HG03139 (cell line): Measurements from ENCODE around the gene COX10.
A peak's percentile ranks its signal among the peaks of the same experiment; 100 is the strongest.

Experiments used
- ATAC-seq: cut with Tn5 transposase; IDR thresholded peaks from one replicate; pipeline ENCODE4 v1.9.1; 2021; ENCODE audit not compliant: unreplicated experiment

COX10 gene

DNA sequence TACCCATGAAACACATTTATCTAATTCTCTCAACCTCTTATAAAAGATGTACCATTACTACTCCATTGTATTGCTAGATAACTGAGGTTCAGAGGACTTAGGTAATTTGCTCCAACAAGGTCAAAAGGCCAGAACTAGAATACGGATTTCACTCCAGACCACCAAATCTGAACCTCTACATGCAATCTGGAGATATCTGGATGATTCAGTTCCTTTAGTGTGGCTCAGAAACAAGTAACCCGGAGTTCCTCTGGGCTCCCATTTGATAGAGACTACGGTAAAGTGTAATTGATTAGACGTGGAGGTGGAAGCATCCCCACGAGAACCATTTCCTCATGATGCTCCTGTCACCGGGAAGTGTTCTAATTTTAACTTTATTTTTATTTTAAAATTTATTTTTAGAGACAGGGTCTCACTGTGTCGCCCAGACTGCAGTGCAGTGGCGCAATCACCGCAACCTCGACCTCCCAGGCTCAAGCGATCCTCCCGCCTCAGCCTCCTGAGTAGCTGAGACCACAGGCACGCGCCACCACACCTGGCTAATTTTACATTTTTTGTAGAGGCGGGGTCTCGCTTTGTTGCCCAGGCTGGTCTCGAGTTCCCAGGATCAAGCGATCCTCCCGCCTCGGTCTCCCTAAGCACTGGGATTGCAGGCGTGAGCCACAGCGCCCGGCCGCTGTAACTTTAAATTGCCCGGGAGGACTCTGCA is 608 bp upstream of the COX10 start:
- ATAC-seq: peak; percentile 2

DNA sequence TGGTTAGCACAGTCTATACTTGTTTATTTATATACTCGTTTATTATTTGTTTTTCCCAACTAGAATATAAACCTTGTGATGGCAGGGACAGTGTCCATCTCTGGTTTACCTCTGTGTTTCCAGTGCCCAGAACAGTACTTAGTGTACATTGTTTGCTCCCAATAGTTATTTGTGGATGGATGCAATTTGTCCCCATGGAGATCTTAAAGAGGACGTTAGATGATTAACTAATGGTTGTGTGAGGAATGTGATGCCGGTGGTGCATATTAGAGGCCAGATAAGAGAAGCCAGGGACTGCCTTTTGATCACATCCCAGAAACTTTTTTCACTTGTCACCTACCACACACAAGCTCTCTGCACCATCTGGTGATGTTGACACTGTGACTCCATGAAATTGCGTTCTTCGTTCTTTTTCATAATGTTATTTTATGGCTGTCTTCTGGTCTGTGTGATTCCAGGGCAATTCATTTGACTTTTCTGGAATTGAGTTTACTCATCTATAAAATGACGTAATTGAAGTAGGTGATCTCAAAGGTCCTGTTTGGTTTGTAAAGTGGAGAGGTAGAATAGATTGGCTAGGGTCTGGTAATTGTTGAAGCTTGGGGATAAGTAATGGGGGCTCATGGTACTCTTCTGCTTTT is 1.2 kb downstream of the COX10 start:
- no peak for ATAC-seq

DNA sequence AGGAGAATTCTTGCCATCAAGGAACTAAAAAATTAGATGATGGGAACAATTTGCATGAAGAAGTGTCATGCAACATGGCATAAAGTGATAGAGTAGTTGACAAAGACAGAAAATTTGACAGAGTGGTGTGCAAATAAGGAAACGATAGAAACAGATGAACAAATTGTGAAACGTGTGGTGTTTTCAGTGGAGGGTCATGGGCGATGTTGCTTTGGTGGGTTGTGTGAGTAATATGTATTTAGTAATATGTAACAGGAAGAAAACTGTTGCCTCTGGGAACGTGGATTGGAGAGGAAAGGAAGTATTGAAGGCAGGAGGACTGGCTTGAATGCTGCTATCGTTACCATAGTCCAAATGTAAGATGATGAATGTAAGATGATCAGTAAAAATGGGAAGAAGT is 3.6 kb downstream of the COX10 start:
- no peak for ATAC-seq

DNA sequence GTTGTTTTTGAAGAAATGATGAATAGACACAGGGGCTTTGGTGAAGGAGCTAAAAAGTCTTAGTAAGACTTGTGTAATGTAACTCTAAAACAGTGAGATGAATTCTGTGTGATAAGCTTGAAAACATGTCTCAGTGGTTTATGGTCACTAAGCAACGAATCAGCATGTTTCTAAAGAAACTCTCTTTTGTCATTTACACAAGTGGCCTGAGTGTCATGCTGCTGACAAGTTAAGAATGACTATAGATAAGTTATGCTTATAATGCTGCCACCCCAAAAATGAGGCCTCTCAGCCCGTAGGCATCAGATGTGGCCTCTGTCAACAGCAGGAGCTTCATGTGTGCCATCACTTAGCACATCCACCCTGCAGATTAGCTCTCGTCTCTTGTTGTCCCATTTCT is 8.7 kb downstream of the COX10 start:
- ATAC-seq: no peak

DNA sequence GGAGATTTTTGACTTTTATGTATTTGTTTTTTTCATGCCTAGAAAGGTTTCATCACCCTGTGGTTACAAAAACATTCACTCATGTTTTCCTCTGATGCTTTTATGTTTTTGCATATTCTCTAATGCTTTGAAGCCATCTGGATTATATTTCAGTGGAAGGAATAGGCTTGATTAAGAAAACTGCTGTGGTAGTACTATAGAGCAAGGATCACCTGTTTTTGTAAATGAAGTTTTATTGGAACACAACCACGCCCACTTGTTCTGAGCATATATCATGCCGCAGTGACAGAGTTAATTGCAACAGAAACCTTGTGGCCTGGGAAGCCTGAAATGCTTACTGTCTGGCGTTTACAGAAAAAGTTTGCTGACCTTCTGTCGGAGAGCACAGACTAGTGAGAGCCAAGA is 11.5 kb downstream of the COX10 start:
- ATAC-seq: no peak

DNA sequence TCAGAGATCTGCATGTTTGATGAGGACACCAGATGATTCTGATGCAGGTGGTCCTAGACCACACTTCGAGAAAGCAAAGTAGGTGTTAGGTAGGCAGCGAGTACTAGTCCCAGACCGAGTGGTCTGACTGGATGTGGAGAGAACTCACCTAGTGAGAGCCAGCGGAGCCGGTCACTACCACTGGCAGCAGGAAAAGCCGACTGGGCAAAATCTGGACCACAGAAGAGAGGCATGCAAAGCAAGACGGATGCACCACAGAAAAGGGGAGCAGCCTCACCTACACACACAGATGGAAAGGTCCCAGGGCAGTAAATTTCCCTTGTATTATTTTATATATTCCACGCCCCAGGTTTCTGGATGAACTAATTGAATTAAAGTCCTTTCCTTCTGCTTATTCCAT is 13.5 kb downstream of the COX10 start:
- ATAC-seq: no peak

DNA sequence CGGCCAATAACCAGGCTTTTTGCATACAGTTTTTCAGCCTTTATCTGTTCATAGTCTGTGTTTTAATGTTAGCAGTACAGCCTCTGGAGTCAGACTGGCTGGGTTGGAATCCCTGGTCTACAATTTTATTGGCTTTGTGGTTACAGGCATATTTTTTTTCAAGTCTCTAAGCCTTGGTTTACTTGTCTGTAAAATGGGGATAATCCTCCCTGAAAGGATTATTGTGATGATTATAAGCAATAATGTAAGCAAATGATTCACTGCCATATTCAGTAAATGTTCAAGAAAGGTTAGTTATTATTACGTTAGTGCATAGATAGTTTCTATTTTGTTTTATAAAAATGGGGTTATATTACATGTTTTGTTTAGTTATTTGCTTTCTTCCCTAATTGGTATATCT is 15.7 kb downstream of the COX10 start:
- ATAC-seq: no peak

DNA sequence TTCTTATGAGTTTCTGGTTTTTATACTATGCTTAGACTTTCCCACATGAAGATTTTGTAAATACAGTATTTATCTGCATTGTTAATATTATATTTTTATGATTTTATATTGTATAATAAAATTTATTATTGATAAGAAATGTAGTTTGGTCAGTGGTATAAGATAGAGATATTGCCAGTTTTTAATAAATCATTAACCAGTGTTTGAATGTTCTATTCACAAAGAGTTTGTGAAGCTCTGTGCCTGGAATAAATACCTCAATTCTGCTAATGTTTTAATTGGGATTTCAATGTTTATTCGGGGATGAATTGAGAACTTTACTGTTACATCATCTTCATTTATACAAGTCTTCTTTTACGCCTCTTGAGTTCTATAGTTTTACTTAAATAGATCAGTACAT is 16.9 kb downstream of the COX10 start:
- no peak for ATAC-seq

DNA sequence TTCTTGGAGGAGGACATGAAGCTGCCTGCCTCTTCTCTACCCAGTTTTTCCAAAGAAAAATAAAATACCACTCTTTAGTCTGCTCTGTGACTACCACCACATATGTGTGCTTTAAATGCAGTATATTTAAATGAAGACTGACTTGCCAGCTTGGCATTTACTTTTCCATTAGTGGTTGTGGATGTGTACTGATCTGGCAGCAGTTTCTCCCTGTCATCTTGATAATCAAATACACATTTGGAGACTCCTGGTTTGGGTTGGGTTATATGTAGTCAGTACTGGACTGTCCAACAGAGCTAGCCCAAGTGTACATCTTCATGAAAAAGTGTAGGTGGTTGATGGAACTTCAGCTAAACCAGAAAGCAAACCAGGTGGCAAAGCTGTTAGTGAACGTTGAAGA is 19.9 kb downstream of the COX10 start:
- no peak for ATAC-seq

DNA sequence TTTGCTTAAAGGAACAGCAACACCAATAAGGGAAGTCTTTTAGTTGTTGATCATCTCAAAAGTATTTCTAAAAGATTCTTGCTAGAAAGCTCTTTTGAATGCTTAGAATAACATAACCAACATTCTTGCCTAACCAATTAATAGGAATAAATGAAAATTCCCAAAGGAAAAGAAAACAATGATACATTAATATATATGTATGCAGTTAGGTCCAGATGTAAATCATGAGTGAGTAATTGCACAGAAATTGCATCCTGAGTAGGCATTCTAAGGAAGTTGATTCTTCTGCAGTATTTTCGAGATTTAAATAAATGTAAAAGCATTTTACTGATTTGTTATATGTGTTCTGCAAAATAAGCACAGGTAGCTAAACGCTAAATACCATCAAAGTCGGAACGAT is 22.1 kb downstream of the COX10 start:
- no peak for ATAC-seq

DNA sequence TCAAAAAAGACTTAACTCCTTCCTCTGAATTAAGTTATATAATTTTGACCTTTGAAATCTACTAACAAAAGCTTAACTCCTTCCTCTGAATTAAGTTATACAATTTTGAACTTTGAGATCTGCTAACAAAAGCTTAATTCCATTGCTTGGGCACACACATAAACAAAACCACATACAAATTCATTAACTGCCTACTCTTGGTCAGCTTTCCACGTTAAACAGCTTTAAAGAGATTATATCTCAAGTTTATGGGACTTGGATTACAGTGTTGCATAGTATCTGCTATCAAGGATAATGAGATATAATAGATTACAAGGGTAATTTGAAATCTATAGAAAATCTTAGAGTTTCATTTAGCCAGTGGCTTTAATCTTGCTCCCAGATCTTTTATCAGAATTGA is 23.5 kb downstream of the COX10 start:
- ATAC-seq: no peak

DNA sequence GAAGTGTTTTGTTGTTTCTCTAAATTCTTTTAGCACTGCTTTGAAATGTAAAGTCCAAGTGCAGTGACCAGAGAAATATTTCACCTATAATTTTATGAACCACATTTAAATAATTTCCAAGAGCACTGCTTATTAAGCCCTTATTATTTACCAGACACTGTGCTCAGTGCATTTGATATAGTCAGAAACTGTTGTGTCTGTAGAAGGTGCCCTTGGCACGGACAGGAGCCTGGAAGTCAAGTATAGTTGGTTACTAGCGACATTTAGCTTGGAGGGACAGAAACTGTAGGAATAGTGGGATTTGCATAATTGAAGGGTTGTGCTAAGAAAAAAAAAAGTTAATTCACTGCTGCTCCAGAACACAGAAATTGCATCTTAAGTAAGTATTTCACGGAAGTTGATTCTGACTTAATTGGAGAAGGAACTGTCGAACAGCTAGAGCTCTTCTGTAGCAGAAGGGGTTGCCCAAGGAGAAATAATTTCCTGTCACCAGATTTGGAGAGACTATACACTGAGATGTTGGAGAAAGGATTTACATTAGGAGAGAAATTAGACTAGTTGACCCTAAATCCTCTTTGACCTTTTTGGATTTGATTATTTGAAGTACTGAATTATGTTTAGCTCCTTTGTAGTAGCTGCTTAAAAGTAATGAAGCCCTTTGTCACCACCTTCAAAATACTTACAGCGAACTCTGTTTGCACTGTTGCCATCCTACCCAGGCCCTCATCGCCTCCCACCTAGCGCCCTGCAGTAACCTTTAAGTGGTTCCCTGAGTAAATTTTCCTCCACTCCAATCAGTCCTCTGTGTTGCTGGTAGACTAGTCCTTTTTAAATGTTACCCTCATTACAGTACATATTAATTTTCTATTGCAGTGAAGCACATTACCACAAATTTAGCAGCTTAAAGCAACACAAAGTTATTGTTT is 25.6 kb downstream of the COX10 start:
- ATAC-seq: no peak

DNA sequence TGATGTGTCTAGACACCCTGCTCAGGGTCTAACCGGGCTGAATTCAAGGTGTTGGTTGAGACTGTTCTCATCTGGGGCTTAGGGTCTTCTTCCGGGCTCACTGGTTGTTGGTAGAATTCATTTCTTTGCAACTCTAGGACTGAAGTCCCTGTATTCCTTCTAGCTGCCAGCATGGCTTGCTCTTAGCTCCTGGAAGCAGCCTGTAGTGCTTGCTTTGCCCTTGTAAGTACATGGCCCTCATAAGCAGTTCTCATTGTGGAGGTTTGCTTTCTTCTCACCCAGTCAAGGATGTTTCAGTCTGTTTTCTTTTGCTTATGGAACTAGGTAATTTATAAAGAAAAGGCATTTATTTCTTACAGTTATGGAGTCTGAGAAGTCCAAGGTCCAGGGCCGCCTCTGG is 26.3 kb downstream of the COX10 start:
- ATAC-seq: no peak

DNA sequence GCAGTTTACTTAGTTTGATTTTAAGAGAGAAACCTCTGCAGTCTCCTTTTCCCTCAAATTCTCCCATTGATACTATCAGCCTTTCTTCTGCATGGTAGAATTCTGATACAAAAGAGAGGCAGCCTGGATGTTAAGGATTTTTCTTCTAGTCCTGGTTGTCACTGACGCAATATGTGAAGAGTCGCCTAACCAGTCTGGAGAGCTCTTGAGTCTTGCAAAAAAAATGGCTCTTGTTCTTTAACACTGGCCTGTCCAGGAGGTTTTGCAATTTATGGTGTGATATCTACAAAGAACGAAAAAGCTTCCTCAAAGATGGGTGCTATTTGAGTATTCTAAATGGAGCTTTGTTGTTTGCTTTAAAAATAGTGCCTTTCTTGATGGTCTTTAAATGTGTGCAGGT is 28.9 kb downstream of the COX10 start:
- ATAC-seq: no peak

DNA sequence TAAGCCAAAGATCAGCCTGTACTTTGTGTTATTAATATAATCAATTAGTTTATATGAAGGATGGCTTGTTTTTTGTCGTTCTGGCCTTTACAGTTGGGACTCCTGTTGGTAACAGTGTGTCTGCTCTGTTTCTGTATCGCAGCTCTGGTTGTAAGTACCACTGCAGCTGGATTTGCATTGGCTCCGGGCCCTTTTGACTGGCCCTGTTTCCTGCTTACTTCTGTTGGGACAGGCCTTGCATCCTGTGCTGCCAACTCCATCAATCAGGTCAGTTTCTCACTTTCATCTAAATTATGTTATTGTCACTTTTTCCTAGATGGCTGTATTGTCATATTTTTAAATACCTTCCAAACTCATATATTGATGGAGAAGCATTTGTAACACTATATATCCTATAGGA is 32.7 kb downstream of the COX10 start:
- ATAC-seq: no peak

DNA sequence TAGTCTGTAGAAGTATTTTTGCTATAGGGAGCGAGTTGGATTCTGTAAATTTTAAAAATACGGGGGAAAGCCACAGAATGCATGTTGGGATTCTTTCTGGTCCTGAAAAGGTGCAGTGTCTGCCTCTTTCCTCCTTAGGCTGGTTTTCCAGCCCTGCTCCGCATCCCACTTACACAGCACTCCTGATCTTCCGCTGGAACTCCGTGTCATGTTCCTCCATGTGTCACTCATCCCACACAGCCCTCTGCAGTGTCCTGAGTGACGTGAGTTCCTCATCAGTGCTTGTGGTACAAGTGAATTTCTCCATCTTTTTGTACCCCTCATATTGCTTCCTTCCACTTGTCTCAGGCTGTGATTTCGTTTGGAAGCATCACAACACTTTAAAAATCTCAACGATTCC is 34.5 kb downstream of the COX10 start:
- no peak for ATAC-seq

DNA sequence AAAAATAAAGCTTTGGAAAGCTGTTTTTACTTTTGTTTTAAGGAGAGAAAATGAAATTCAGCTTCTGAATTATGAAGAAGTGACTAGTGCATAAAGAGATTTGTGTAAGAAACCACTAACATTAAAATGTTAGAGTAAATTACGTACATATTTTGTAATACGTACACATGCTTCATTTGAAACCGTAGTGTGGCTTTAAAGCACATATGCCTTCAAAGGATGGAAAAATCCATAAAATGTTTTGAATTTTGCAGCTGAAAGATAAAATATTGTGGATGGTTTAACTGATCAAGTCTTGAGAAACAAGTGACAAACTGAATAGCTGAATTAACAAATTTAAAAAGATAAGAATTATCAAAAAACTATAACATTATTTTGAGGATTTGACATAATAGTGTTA is 35.4 kb downstream of the COX10 start:
- no peak for ATAC-seq

DNA sequence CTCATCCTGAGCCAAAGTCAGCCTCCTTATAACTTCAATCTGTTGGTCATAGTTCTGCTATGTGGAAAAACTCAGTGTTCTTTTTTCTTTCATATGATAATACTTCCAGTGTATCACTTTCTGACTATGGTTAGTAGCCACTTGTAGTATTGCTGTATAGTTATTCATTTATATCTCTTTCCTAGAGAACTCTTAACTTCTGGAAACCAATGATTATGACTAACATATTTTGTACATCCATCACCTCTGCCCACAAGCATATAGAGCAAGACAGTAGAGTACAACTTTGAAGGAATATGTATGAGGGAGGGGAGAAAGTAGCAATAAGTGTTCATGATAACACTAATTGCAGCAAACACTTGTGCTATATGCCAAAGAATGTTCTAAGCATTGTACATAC is 38.6 kb downstream of the COX10 start:
- ATAC-seq: no peak

DNA sequence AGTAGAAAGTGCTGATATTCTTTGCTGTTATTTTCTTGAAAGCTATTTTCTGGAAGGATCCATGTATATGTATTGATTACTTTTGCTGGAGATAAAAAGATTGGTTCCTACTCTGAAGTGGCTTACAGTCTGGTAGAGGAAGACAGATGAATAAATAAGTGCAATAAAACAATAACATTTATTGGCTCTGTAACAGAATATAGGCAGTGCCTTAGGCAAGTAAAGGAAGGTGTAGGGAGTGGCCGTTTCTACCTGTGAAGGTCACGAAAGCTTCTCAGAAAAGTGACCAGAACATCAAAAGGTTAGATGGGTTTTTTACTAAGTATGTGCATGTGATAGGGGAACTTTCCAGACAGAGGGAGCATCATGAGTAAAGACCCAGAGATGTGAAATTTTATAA is 43.1 kb downstream of the COX10 start:
- no peak for ATAC-seq

DNA sequence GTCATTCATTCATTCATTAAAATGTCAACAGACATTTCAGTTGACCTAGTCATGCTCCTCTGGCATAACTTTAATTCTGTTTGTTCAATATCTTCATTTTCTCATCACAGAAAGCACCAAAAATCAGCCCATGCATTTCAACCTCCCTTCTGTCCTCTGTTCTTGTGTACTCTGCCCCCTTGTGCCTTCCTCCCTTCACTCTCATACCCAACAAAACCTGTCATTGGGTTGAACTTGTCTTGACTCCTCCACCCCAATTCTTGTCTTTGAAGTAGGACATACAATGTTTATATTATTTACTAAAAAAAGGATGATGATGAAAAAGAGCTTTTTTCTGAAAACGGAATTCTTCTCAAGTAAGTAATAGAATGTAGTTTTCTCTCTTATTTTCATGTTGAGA is 43.8 kb downstream of the COX10 start:
- ATAC-seq: no peak

DNA sequence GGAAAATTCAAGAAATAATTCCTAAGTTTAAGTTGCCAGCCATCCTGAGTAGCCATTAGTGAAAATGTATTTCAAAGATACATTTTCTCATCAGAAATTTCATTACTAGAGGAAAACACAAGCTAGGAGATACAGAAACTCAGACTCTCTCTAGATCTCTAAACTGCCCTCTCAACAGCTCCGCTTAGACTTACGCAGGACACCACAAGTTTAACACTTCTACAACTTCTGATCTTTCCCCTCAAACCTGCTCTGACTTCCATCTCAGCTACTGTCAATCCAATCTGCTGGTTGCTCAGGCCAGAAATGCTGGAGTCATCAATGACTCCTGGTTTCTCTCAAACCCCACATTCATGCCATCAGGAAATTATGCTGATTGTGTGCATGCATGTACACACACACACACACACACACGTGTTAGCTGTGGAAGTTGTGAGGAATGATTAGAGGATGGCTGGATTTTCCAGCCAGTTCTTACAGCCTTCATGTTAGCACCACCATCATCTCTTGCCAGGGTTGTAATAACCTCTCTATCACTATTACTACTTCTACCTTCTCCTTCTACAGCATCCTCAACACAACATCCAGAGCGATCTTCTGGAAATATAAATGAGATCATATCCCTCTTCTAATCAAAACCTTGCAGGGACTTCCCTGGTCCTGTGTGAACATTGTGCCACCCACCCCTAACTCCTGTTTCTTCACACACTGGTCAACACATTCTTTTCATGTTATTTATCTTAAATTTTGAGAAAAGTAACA is 47.1 kb downstream of the COX10 start:
- ATAC-seq: no peak
